Measurements from ENCODE around the gene TIPRL. TPM values are rescaled to one million over a fixed set of nuclear protein-coding genes. Genes with fewer than 3 reads are reported as not detected.

TIPRL gene
- total RNA-seq (42.6 and 47.6 TPM in 2 replicates), polyA plus RNA-seq (38.1 and 44.2 TPM in 2 replicates)

- Histone ChIP-seq H3K27ac (peak within 1 kb of the TSS; percentile 90), H3K4me3 (peak within 1 kb of the TSS; percentile 41), H3K27me3 (no peaks in the 10 kb centered on the region), H3K4me2 (peak within 1 kb of the TSS; percentile 84), H4K20me1 (ENCODE audit: insufficient read depth, poor library complexity, severe bottlenecking) (no peaks in the 10 kb centered on the region), H3K9me2 (replicated peaks; ENCODE audit: insufficient read depth) (no peaks in the 10 kb centered on the region), H3K4me1 (ENCODE audit: insufficient read depth) (no peaks in the 10 kb centered on the region), H2AFZ (peak within 1 kb of the TSS; percentile 52), H3K79me2 (peaks cover 40% of the 10 kb centered on the region), H3K9me3 (ENCODE audit: low read depth) (no peaks in the 10 kb centered on the region), H3K36me3 (replicated peaks; ENCODE audit: insufficient read depth, low read depth) (no peaks in the 10 kb centered on the region)
- DNase-seq (ENCODE audit: low spot score), result peak; percentile 97
- TF ChIP-seq, protein P1, sequence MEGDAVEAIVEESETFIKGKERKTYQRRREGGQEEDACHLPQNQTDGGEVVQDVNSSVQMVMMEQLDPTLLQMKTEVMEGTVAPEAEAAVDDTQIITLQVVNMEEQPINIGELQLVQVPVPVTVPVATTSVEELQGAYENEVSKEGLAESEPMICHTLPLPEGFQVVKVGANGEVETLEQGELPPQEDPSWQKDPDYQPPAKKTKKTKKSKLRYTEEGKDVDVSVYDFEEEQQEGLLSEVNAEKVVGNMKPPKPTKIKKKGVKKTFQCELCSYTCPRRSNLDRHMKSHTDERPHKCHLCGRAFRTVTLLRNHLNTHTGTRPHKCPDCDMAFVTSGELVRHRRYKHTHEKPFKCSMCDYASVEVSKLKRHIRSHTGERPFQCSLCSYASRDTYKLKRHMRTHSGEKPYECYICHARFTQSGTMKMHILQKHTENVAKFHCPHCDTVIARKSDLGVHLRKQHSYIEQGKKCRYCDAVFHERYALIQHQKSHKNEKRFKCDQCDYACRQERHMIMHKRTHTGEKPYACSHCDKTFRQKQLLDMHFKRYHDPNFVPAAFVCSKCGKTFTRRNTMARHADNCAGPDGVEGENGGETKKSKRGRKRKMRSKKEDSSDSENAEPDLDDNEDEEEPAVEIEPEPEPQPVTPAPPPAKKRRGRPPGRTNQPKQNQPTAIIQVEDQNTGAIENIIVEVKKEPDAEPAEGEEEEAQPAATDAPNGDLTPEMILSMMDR (IDR thresholded peaks at IDR 0.05; ENCODE audit: poor library complexity), result peak; percentile 52
- no peak for TF ChIP-seq EZH2 (IDR thresholded peaks at IDR 0.05; ENCODE audit: borderline replicate concordance)
- WGBS (ENCODE audit: low lambda C conversion rate, missing lambda C conversion rate), result under 1% methylated on average over 56 of the region's 56 CpGs
These were observed at the start of gene TIPRL for GRCh38 chr1:168178638-168179437. TSS of gene TIPRL (plus strand) at chr1:168178962. CDS start at chr1:168179078, 116 bp downstream.

DNA sequence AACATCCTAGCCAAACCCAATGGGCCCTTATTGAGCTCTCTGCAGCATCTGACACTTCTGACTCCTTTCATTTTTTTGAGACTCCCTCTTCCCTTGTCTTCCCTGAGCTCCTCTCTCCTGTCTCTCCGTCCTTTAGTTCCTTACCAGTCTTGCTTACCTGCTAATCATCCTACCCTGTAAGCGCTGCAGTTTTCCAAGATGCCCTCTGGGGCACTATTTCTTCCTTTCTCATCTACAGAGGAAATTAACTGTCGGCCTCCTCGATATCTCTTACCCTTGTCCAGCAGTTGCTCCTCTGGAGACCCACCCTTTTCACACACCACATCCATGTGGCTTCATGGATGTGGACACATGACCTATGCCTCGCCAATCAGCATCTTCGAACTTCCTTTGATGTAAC lies 48.8 kb upstream of the TIPRL start:
- H3K4me1 ChIP-seq (ENCODE audit: insufficient read depth), result peaks cover 11% of the 10 kb centered on the region
- H3K36me3 ChIP-seq (replicated peaks; ENCODE audit: insufficient read depth, low read depth), result no peaks in the 10 kb centered on the region
- no peaks in the 10 kb centered on the region for H4K20me1 ChIP-seq (ENCODE audit: insufficient read depth, poor library complexity, severe bottlenecking)
- no peaks in the 10 kb centered on the region for H3K9me3 ChIP-seq (ENCODE audit: low read depth)
- 91% methylated on average over 6 of the region's 6 CpGs for WGBS (ENCODE audit: low lambda C conversion rate, missing lambda C conversion rate)
- H3K4me3 ChIP-seq, result no peak overlapping the region
- H3K79me2 ChIP-seq, result peaks cover 62% of the 10 kb centered on the region
- H3K4me2 ChIP-seq, result no peak overlapping the region
- H3K27ac ChIP-seq, result no peak overlapping the region
- no peaks in the 10 kb centered on the region for H3K27me3 ChIP-seq
- H2AFZ ChIP-seq, result no peak overlapping the region
- DNase-seq (ENCODE audit: low spot score), result no peak
- no peaks in the 10 kb centered on the region for H3K9me2 ChIP-seq (replicated peaks; ENCODE audit: insufficient read depth)
- TF ChIP-seq EZH2phosphoT487 (IDR thresholded peaks at IDR 0.05; ENCODE audit: low read depth, severe bottlenecking, unreplicated experiment), result no peak
- TF ChIP-seq, protein P1 (IDR thresholded peaks at IDR 0.05; ENCODE audit: poor library complexity), result no peak
- TF ChIP-seq EZH2 (IDR thresholded peaks at IDR 0.05; ENCODE audit: borderline replicate concordance), result no peak

GRCh38 chr1:168134132-168134531 lies 44.6 kb upstream of the TIPRL start:
- TF ChIP-seq, protein P1 (IDR thresholded peaks at IDR 0.05; ENCODE audit: poor library complexity), result no peak
- no peak for TF ChIP-seq EZH2phosphoT487 (IDR thresholded peaks at IDR 0.05; ENCODE audit: low read depth, severe bottlenecking, unreplicated experiment)
- TF ChIP-seq EZH2 (IDR thresholded peaks at IDR 0.05; ENCODE audit: borderline replicate concordance), result no peak
- Histone ChIP-seq H3K4me1 (ENCODE audit: insufficient read depth) (peaks cover 19% of the 10 kb centered on the region), H3K9me2 (replicated peaks; ENCODE audit: insufficient read depth) (no peaks in the 10 kb centered on the region), H3K27me3 (no peaks in the 10 kb centered on the region), H3K4me2 (peak overlapping the region; percentile 98), H2AFZ (no peak overlapping the region), H4K20me1 (ENCODE audit: insufficient read depth, poor library complexity, severe bottlenecking) (no peaks in the 10 kb centered on the region), H3K27ac (no peak overlapping the region), H3K36me3 (replicated peaks; ENCODE audit: insufficient read depth, low read depth) (no peaks in the 10 kb centered on the region), H3K9me3 (ENCODE audit: low read depth) (no peaks in the 10 kb centered on the region), H3K79me2 (peaks cover 58% of the 10 kb centered on the region), H3K4me3 (no peak overlapping the region)
- WGBS (ENCODE audit: low lambda C conversion rate, missing lambda C conversion rate), result 41% methylated on average over 1 of the region's 1 CpG
- no peak for DNase-seq (ENCODE audit: low spot score)
